Neural cell (in vitro differentiated cells): ENCODE data around the gene BRINP1. TPM values are rescaled to one million over a fixed set of nuclear protein-coding genes. Genes with fewer than 3 reads are reported as not detected.

Source experiments
- H2AFZ ChIP-seq: fragments of 200-600, 300-800 bp; sonication (generic), shearing (Covaris generic); 2 replicates; pipeline ENCODE4 v1.6.0; 2014; ENCODE audit warnings: low read depth, mild to moderate bottlenecking, antibody characterized with exemption, low read length, moderate library complexity
- H3F3A ChIP-seq: fragments of 200-600 bp; shearing (Covaris generic); 2 replicates; pipeline ENCODE4 v1.6.1; 2016; ENCODE audit warnings: mild to moderate bottlenecking, moderate library complexity, mixed read lengths, antibody characterized with exemption, low read length; ENCODE audit not compliant: insufficient read depth, poor library complexity, severe bottlenecking
- H3K27ac ChIP-seq: fragments of 200-600, 300-800 bp; sonication (generic), shearing (Covaris generic); 2 replicates; pipeline ENCODE4 v1.5.1; 2014; ENCODE audit warnings: mild to moderate bottlenecking, low read length, moderate library complexity
- H3K27me3 ChIP-seq: fragments of 300-800, 200-600 bp; sonication (generic), shearing (Covaris generic); 2 replicates; pipeline ENCODE4 v1.6.0; 2014; ENCODE audit warnings: mild to moderate bottlenecking, low read depth, low read length, moderate library complexity; ENCODE audit not compliant: insufficient read depth
- H3K36me3 ChIP-seq: fragments of 300-800, 200-600 bp; sonication (generic), shearing (Covaris generic); 2 replicates; pipeline ENCODE4 v1.5.1; 2014; ENCODE audit warnings: mild to moderate bottlenecking, antibody characterized with exemption, low read length, moderate library complexity; ENCODE audit not compliant: insufficient read depth
- H3K4me2 ChIP-seq: fragments of 300-800, 200-600 bp; sonication (generic), shearing (Covaris generic); 2 replicates; pipeline ENCODE4 v1.6.0; 2014; ENCODE audit warnings: mild to moderate bottlenecking, low read length
- H3K4me3 ChIP-seq: fragments of 300-800, 200-600 bp; sonication (generic), shearing (Covaris generic); 2 replicates; pipeline ENCODE4 v1.5.1; 2014; ENCODE audit warnings: mild to moderate bottlenecking, low read length, moderate library complexity
- H3K79me2 ChIP-seq: fragments of 200-600 bp; shearing (Covaris generic); replicated peaks from 2 replicates; pipeline ENCODE4 v1.6.0; 2014; ENCODE audit warnings: mild to moderate bottlenecking, low read length, moderate library complexity; ENCODE audit not compliant: insufficient read depth
- H3K9ac ChIP-seq: fragments of 300-800, 200-600 bp; sonication (generic), shearing (Covaris generic); 2 replicates; pipeline ENCODE4 v1.6.1; 2016; ENCODE audit warnings: mild to moderate bottlenecking, low read length, mixed read lengths
- H3K9me2 ChIP-seq: fragments of 200-600 bp; shearing (Covaris generic); 2 replicates; pipeline ENCODE4 v1.6.1; 2016; ENCODE audit warnings: mild to moderate bottlenecking, low read length, mixed read lengths; ENCODE audit not compliant: insufficient read depth
- H3K9me3 ChIP-seq: fragments of 200-600, 300-800 bp; sonication (generic), shearing (Covaris generic); 2 replicates; pipeline ENCODE4 v1.6.1; 2016; ENCODE audit warnings: mild to moderate bottlenecking, mixed run types, low read length, moderate library complexity, mixed read lengths
- H4K20me1 ChIP-seq: fragments of 200-600 bp; shearing (Covaris generic); 2 replicates; pipeline ENCODE4 v1.6.1; 2016; ENCODE audit warnings: mild to moderate bottlenecking, mixed run types; ENCODE audit not compliant: insufficient read depth
- CTCF ChIP-seq: fragments of 450-650 bp; IDR thresholded peaks from 2 replicates; pipeline ENCODE4 v1.5.1; 2014; ENCODE audit warnings: antibody characterized with exemption, mild to moderate bottlenecking, moderate library complexity; ENCODE audit not compliant: poor library complexity, severe bottlenecking
- EP300 ChIP-seq: fragments of 450-650 bp; conservative IDR thresholded peaks from 2 replicates; pipeline ENCODE4 v1.6.1; 2014; ENCODE audit warnings: antibody characterized with exemption, mild to moderate bottlenecking, moderate library complexity; ENCODE audit not compliant: poor library complexity, severe bottlenecking
- EZH2 ChIP-seq: fragments of 200-600, 300-800 bp; shearing (Covaris generic), sonication (generic); IDR thresholded peaks from 2 replicates; pipeline ENCODE4 v1.6.1; 2014; ENCODE audit warnings: antibody characterized with exemption, low read length, borderline replicate concordance, mild to moderate bottlenecking; ENCODE audit not compliant: insufficient read depth, poor library complexity, severe bottlenecking
- MXI1 ChIP-seq: fragments of 450-650 bp; conservative IDR thresholded peaks from 2 replicates; pipeline ENCODE4 v1.6.1; 2014; ENCODE audit warnings: antibody characterized with exemption, mild to moderate bottlenecking; ENCODE audit not compliant: poor library complexity, severe bottlenecking
- POLR2AphosphoS5 ChIP-seq: IDR thresholded peaks from 2 replicates; pipeline ENCODE4 v1.6.1; 2012
- RAD21 ChIP-seq: fragments of 450-650 bp; conservative IDR thresholded peaks from 2 replicates; pipeline ENCODE4 v1.6.1; 2014; ENCODE audit warnings: antibody characterized with exemption, mild to moderate bottlenecking, moderate library complexity
- REST ChIP-seq: IDR thresholded peaks from 2 replicates; pipeline ENCODE4 v1.6.1; 2012; ENCODE audit warnings: borderline replicate concordance
- SMC3 ChIP-seq: fragments of 450-650 bp; conservative IDR thresholded peaks from 2 replicates; pipeline ENCODE4 v1.6.1; 2014; ENCODE audit warnings: antibody characterized with exemption, mild to moderate bottlenecking, moderate library complexity; ENCODE audit not compliant: poor library complexity
- TAF1 ChIP-seq: IDR thresholded peaks from 2 replicates; pipeline ENCODE4 v1.6.1; 2012; ENCODE audit warnings: low read depth
- polyA plus RNA-seq: library from polyadenylated mRNA; depleted of rRNA; stranded (reverse); fragments of >200 nt; gene quantifications from 2 replicates; pipeline ENCODE4 v1.2.3, GENCODE V29; 2014

Gene BRINP1
- polyA plus RNA-seq, 1 donor from 2014 or later, result 15.6 TPM

- Histone ChIP-seq H3K36me3 (no peaks in the 10 kb centered on the region), H3K27me3 (no peaks in the 10 kb centered on the region), H3K4me2 (no peak overlapping the region), H3K9me3 (no peaks in the 10 kb centered on the region), H2AFZ (no peak overlapping the region), H4K20me1 (no peaks in the 10 kb centered on the region), H3F3A (no peaks in the 10 kb centered on the region), H3K9me2 (no peaks in the 10 kb centered on the region), H3K27ac (no peak overlapping the region), H3K9ac (no peak overlapping the region), H3K4me3 (no peak overlapping the region), H3K79me2 (no peaks in the 10 kb centered on the region)
- TF ChIP-seq SMC3 (no peak), REST (no peak), POLR2AphosphoS5 (no peak), EZH2 (no peak), EP300 (no peak), RAD21 (no peak), MXI1 (no peak)
Observed at GRCh38 chr9:119307471-119307870, 61.8 kb downstream of the BRINP1 start.

- Histone ChIP-seq H3K9ac (no peak overlapping the region), H3K9me2 (no peaks in the 10 kb centered on the region), H3K79me2 (no peaks in the 10 kb centered on the region), H3F3A (no peaks in the 10 kb centered on the region), H3K36me3 (no peaks in the 10 kb centered on the region), H4K20me1 (no peaks in the 10 kb centered on the region), H3K27me3 (no peaks in the 10 kb centered on the region), H2AFZ (no peak overlapping the region), H3K4me2 (no peak overlapping the region), H3K9me3 (no peaks in the 10 kb centered on the region), H3K4me3 (no peak overlapping the region), H3K27ac (no peak overlapping the region)
- TF ChIP-seq CTCF (no peak), EZH2 (no peak), EP300 (no peak), SMC3 (no peak), RAD21 (no peak), POLR2AphosphoS5 (no peak), MXI1 (no peak), REST (no peak), TAF1 (no peak)
Observed at GRCh38 chr9:119304555-119304954, 64.7 kb downstream of the BRINP1 start.
